Fibroblast of skin of right quadriceps (primary cell): ENCODE data around the gene CSHL1.

ENCODE experiments used
- DNase-seq: peaks from one replicate; pipeline ENCODE4 v3.0.0-alpha.2; 2013

Gene CSHL1

DNA sequence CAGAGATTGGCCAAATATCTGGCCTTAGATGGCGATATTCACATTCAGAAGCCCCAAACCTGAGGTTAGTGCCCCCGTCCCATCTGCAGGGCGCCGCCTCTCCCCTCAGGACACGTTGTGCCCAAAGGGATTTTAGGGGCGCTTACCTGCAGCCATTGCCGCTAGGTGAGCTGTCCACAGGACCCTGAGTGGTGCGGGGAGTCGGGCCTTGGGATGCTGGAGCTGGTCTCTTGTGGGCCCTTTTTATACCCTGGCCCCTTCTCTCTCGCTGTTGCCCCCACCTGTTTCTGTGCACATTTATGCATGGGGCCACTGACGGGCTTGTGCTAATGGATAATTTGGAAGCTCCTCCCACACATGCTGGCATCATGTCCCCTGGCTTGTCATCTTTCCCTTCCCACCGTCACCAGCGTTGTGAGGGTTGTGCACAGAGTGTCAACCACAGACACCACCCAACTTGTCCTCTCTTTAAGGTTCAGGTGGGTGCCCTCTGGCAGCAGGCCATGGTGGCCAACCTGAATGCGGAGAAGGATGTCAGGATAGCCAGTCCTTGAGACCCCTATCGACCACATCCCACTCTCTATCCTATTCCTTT lies at the start of gene CSHL1:
CSHL1 (minus strand) TSS at position 218 of the 595 bp plus-strand sequence; CDS start at position 156, 62 bp downstream.
- DNase-seq, result no peak

GRCh38 chr17:63960430-63960829 lies 49.4 kb upstream of the CSHL1 start:
- no peak for DNase-seq

GRCh38 chr17:63960006-63960405 lies 48.9 kb upstream of the CSHL1 start:
- DNase-seq, result no peak

GRCh38 chr17:63956296-63956920 lies 45.4 kb upstream of the CSHL1 start:
- DNase-seq, result peak; percentile 24

DNA sequence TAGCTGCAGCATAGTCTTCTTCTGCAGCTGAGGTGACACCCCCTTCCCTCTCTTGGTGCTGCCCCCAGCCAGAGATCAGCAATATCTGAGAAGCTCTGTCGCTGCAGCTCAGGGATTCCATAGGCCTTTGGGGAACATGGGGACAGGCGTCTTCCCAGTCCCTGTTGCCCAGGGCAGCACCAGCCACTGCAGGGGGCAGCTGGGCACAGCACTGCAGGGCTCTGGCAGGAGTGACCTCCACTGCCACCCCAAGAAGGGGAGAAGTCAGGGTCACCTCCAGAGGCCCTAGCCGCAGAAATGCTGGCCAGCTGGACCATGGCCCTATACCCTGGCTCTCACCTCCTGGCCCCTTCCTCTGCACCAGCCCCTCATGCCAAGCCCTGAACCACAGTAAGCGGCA lies 44.7 kb upstream of the CSHL1 start:
- DNase-seq, result no peak

DNA sequence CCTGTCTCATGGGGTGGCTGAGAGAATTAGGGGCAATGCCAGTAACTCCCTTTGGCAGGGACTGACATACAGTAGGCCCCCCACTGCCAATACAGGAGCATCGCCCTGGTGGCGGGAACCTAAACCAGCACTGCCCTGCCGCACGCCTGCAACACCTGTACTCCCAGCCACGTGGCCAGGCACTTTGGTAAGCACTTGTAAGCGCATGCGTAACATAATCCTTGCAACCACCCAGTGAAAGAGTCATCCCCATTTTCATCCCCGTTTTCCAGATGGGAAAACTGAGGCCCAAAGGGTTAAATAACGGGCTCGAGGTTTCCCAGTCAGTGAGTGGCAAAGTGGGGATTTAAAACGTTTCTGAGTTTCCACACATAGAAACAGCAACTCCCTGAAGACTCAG lies 44.2 kb upstream of the CSHL1 start:
- DNase-seq, result no peak

DNA sequence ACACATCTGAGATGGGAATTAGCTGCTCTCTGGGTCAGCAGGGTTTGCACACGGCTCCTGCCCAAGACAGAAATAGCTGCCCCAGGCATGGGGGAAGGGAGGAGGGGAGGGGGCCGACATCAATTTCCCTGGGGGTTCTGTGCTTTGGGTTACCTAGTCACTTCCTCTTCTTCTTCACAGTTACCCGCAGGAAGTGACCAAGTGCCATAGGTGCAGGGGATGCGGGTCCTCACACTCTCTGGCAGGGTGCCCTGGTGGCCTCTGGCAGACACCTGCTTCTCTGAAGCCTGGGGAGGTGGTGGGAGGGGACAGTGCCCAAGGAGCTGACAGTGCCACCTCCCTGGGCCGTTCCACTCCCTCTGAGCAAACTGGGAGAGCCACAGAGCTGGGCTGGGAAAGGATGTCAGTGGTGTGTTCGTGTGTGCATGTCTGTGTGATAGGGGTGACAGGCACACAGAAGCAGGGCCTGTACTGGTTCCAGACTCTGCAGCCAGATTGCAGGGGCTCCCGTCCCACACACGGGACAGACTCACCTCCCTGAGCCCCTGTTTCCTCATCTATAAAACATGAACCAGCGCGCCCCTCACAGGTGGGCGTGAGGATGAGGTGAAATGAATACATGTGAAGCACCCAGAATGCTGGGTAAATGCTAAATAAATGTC lies 43.5 kb upstream of the CSHL1 start:
- DNase-seq, result no peak

- DNase-seq, result no peak
Measured at GRCh38 chr17:63950940-63951907, 40.2 kb upstream of the CSHL1 start.

- DNase-seq, result no peak
Measured at GRCh38 chr17:63949576-63950250, 38.7 kb upstream of the CSHL1 start.

DNA sequence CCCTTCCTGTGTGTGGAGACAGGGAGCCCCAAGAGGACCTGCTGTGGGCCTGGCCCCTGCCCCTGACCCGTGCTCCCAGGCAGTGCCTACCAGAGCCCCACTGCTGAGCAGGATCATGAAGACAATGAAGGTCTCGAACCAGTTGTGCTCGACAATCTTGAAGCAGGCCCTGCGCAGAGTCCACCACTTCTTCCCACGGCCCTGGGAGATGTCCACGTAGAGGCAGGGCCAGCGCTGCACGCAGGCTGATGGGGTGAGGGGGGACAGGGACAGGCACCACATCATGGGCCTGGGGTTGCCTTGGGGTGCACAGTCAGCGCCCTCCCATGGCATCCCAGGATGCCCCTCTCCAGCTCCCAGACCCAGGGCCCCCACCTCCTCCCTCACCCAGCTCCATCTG lies 37.5 kb upstream of the CSHL1 start:
- DNase-seq, result no peak

GRCh38 chr17:63947711-63948330 lies 36.8 kb upstream of the CSHL1 start:
- DNase-seq, result no peak

GRCh38 chr17:63946440-63947363 lies 35.6 kb upstream of the CSHL1 start:
- peak; percentile 7 for DNase-seq

- DNase-seq, result no peak
Measured at GRCh38 chr17:63945784-63946439, 34.9 kb upstream of the CSHL1 start.

- no peak for DNase-seq
Measured at GRCh38 chr17:63944736-63945499, 33.9 kb upstream of the CSHL1 start.

GRCh38 chr17:63943745-63944144 lies 32.7 kb upstream of the CSHL1 start:
- DNase-seq, result no peak

- no peak for DNase-seq
Measured at GRCh38 chr17:63942309-63942985, 31.4 kb upstream of the CSHL1 start.

DNA sequence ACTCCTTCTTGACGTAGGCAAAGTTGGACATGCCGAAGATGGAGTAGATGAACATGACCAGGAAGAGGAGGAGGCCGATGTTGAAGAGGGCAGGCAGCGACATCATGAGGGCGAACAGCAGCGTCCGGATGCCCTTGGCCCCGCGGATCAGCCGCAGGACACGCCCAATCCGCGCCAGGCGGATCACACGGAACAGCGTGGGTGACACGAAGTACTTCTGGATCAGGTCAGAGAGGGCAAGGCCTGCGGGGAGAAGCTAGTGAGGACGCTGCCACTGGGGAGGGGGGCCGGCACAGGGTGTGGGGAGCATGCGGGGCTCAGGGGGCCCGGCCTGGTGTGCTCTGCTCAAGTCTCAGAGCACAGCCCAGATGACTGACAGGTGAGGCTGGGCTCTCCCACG lies 30.7 kb upstream of the CSHL1 start:
- no peak for DNase-seq

DNA sequence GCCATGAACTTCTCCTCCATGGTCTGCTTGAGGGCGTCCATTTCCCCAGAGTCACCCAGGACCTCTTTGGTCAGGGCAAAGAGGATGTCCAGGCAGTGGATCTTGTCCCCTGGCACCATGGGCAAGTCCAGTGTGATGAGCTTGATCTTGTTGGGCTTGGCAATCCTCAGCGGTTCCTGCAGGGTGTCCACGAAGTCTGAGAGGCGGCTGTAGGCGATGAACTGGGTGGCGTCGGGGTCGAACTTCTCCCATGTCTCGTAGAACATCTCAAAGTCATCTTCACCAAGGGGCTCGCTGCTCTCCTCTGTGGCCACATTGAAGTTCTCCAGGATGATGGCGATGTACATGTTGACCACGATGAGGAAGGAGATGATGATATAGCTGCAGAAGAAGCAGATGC lies 30.1 kb upstream of the CSHL1 start:
- no peak for DNase-seq

DNA sequence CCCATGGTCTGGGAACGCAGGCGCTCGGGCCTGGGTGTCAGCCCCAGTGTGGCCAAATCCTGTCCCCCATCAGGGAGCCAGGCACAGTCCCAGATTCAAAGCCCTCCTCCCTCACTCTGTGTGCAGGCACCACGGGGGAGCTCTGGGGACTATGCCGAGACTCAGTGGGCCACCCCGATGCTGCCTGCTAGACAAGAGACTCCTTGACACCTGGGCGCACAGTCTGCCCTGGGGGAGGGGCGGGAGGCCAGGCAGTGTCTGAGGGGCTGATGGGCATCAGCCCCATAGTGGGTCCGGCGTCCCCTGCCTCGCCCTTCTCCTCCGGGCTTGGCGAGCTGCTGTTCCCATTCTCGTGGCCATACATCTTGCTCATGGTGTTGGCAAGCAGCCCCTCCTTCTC lies 29.5 kb upstream of the CSHL1 start:
- no peak for DNase-seq
